ENCODE measurements around the gene PTPRA. TPM values are rescaled to one million over a fixed set of nuclear protein-coding genes. Genes with fewer than 3 reads are reported as not detected.

PTPRA gene
- total RNA-seq, 2 experiments from 2014 or later = 33.3 to 47.2 TPM

GRCh38 chr20:3027987-3028386 is 154.7 kb downstream of the PTPRA start:
- Histone ChIP-seq H3K4me1 (ENCODE audit: insufficient read depth, low read length, poor library complexity, severe bottlenecking) (no peaks in the 10 kb centered on the region), H3K79me2 (ENCODE audit: insufficient read depth, low read depth, low read length) (no peaks in the 10 kb centered on the region), H3K4me2 (ENCODE audit: low read length) (no peak overlapping the region), H3K4me3 (ENCODE audit: low read depth, low read length, poor library complexity, severe bottlenecking) (no peak overlapping the region), H3K9me2 (ENCODE audit: insufficient read depth, low read length) (no peaks in the 10 kb centered on the region), H3K36me3 (ENCODE audit: insufficient read depth, low read length) (peaks cover 54% of the 10 kb centered on the region), H3K9me3 (ENCODE audit: low read length) (no peaks in the 10 kb centered on the region), H2AFZ (ENCODE audit: low read length) (no peak overlapping the region), H3K27ac (ENCODE audit: low read depth, low read length, poor library complexity, severe bottlenecking) (no peak overlapping the region), H4K20me1 (ENCODE audit: insufficient read depth, low read length) (no peaks in the 10 kb centered on the region)
- ChIA-PET POLR2A (no interaction called here), CTCF (ENCODE audit: unreplicated experiment) (no interaction called here)
- TF ChIP-seq CTCF (conservative IDR thresholded peaks at IDR 0.05; ENCODE audit: low read length) (no peak), EZH2phosphoT487 (IDR thresholded peaks at IDR 0.05; ENCODE audit: borderline replicate concordance, low read depth, low read length) (no peak)
- DNase-seq (ENCODE audit: low spot score) = no peak
- intact Hi-C loops (cut with micrococcal nuclease; ENCODE audit: unreplicated experiment) = no loop called here
- no TSS peak for BruUV-seq (replicated peaks)

GRCh38 chr20:3031524-3032147 is 158.4 kb downstream of the PTPRA start:
- Histone ChIP-seq H3K27ac (ENCODE audit: low read depth, low read length, poor library complexity, severe bottlenecking) (no peak overlapping the region), H4K20me1 (ENCODE audit: insufficient read depth, low read length) (no peaks in the 10 kb centered on the region), H3K4me2 (ENCODE audit: low read length) (no peak overlapping the region), H3K9me2 (ENCODE audit: insufficient read depth, low read length) (no peaks in the 10 kb centered on the region), H3K36me3 (ENCODE audit: insufficient read depth, low read length) (peaks cover 64% of the 10 kb centered on the region), H2AFZ (ENCODE audit: low read length) (no peak overlapping the region), H3K9me3 (ENCODE audit: low read length) (no peaks in the 10 kb centered on the region), H3K4me1 (ENCODE audit: insufficient read depth, low read length, poor library complexity, severe bottlenecking) (no peaks in the 10 kb centered on the region), H3K79me2 (ENCODE audit: insufficient read depth, low read depth, low read length) (no peaks in the 10 kb centered on the region), H3K4me3 (ENCODE audit: low read depth, low read length, poor library complexity, severe bottlenecking) (no peak overlapping the region)
- CTCF ChIA-PET (ENCODE audit: unreplicated experiment) = no interaction called here
- no peak for DNase-seq (ENCODE audit: low spot score)
- intact Hi-C loops (cut with micrococcal nuclease; ENCODE audit: unreplicated experiment) = no loop called here
- TF ChIP-seq EZH2phosphoT487 (IDR thresholded peaks at IDR 0.05; ENCODE audit: borderline replicate concordance, low read depth, low read length) (no peak), CTCF (conservative IDR thresholded peaks at IDR 0.05; ENCODE audit: low read length) (no peak)
- no TSS peak for BruUV-seq (replicated peaks)
- POLR2A ChIA-PET = no interaction called here

- Histone ChIP-seq H3K4me1 (ENCODE audit: insufficient read depth, low read length, poor library complexity, severe bottlenecking) (no peaks in the 10 kb centered on the region), H3K9me2 (ENCODE audit: insufficient read depth, low read length) (no peaks in the 10 kb centered on the region), H3K79me2 (ENCODE audit: insufficient read depth, low read depth, low read length) (no peaks in the 10 kb centered on the region), H4K20me1 (ENCODE audit: insufficient read depth, low read length) (no peaks in the 10 kb centered on the region), H2AFZ (ENCODE audit: low read length) (no peak overlapping the region), H3K4me3 (ENCODE audit: low read depth, low read length, poor library complexity, severe bottlenecking) (no peak overlapping the region), H3K4me2 (ENCODE audit: low read length) (no peak overlapping the region), H3K27ac (ENCODE audit: low read depth, low read length, poor library complexity, severe bottlenecking) (no peak overlapping the region), H3K36me3 (ENCODE audit: insufficient read depth, low read length) (peaks cover 64% of the 10 kb centered on the region), H3K9me3 (ENCODE audit: low read length) (no peaks in the 10 kb centered on the region)
- no peak for DNase-seq (ENCODE audit: low spot score)
- POLR2A ChIA-PET = interaction anchor here (0.6 kb wide), 1 partner anchor 14 kb away, joined by 3 read pairs; no protein-coding TSS in a partner anchor
- BruUV-seq (replicated peaks) = no TSS peak
- intact Hi-C loops (cut with micrococcal nuclease; ENCODE audit: unreplicated experiment) = no loop called here
- TF ChIP-seq EZH2phosphoT487 (IDR thresholded peaks at IDR 0.05; ENCODE audit: borderline replicate concordance, low read depth, low read length) (no peak), CTCF (conservative IDR thresholded peaks at IDR 0.05; ENCODE audit: low read length) (no peak)
- CTCF ChIA-PET (ENCODE audit: unreplicated experiment) = no interaction called here
Observed at GRCh38 chr20:3032624-3033023, 159.3 kb downstream of the PTPRA start.
